Measurements from ENCODE around the gene IFITM2.

Gene IFITM2

DNA sequence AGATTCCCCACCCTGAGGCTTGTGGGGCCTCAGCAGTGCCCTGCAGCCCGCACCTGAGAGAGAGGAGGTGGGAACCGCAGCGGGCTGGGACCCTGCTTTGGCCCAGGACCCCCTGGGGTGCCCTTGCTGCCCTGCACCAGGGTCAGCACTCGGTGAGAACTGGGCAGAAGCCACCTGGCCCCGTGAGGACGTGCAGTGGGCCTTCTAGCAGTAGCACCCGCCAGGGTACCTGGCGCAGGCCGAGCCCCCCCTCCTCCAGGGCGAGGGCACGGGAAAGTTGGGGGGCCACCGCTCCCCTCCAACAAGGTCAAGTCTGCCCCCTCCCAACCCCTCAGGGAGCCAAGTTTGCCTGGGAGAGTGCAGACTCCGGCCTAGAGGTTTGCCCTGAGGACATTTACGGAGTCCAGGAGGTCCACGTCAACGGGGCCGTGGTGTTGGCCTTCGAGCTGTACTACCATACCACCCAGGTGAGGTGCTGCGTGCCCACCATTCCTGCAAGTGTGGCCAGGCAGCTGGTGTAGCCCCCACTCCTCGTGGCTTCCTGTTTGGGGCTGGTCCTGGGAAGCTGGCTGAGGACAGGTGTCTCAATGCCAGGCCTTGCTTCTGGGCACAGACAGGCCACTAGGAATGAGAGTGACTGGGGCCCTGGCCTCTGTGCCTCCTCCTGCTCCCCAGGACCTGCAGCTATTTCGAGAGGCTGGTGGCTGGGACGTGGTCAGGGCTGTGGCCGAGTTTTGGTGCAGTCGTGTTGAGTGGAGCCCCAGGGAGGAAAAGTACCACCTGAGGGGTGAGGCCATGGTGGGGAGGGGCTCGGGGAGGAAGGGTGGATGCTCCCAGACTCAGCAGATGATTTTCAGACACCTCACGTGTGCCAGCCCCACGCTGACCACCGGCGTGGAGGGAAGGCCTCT lies 15.2 kb upstream of the IFITM2 start:
- DNase-seq (ENCODE audit: low spot score), result no peak

DNA sequence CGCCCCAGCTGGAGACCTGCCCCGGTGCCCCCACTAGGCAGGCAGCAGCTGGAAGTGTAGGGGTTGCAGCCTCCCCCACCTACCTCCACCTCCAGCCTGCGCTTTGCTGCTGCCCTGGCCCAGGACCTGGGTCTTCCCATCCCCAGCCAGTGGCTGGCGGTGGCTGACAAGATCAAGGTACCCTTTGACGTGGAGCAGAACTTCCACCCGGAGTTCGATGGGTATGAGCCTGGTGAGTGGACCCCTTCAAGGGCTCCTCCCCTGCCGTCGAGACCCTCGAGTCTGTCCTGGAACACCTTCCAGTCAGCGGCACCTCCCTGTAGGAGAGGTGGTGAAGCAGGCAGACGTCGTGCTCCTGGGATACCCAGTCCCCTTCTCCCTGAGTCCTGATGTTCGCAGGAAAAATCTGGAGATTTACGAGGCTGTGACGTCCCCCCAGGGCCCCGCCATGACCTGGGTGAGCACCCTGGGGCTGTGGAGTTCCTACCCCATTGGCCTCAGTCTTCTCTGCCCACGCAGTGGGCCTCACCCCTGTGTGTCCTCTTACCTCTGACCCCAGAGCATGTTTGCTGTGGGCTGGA lies 14.3 kb upstream of the IFITM2 start:
- DNase-seq (ENCODE audit: low spot score), result no peak

DNA sequence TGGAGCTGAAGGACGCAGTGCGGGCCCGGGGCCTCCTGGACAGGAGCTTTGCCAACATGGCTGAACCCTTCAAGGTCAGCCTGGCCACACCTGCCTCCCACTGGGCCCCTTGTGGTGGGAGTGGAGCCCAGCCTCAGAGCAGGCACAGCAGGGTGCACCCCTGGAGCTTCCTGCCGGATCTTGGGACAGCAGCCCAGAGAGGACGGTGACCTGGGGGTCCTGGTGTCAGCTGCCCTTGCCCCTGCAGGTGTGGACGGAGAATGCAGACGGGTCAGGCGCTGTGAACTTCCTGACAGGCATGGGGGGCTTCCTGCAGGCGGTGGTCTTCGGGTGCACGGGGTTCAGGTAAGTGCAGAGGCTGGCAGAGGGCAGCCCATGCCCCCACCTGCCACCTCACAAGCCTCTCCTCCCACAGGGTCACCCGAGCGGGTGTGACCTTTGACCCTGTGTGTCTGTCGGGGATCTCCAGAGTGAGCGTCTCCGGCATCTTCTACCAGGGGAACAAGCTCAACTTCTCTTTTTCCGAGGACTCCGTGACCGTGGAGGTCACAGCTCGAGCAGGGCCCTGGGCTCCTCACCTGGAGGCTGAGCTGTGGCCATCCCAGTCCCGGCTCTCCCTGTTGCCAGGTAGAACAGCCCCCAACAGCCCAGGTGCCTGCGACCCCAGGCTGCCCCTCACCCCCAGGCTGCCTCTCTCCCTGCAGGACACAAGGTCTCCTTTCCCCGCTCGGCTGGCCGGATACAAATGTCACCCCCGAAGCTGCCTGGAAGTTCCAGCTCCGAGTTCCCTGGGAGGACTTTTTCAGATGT lies 13.6 kb upstream of the IFITM2 start:
- no peak for DNase-seq (ENCODE audit: low spot score)

DNA sequence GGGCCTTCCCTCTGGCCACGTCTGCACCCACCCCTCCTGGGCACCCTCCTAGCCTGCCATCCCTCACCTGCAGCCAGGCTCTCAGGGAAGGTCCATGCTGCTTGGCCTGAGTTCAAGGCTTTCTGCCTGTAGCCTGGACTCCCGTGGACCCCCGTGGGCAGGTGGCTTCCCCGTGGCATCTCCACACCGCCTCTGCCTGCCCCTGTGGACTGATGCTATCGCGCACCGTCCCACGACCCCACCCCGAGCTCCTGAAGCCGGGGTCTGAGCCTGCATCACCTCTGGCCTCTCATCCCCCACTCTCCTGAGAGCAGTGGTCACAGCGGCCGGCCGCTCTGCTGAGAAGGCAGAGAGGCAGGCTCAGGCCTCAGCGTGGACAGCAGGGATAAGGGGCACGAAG lies 12.8 kb upstream of the IFITM2 start:
- DNase-seq (ENCODE audit: low spot score), result no peak

DNA sequence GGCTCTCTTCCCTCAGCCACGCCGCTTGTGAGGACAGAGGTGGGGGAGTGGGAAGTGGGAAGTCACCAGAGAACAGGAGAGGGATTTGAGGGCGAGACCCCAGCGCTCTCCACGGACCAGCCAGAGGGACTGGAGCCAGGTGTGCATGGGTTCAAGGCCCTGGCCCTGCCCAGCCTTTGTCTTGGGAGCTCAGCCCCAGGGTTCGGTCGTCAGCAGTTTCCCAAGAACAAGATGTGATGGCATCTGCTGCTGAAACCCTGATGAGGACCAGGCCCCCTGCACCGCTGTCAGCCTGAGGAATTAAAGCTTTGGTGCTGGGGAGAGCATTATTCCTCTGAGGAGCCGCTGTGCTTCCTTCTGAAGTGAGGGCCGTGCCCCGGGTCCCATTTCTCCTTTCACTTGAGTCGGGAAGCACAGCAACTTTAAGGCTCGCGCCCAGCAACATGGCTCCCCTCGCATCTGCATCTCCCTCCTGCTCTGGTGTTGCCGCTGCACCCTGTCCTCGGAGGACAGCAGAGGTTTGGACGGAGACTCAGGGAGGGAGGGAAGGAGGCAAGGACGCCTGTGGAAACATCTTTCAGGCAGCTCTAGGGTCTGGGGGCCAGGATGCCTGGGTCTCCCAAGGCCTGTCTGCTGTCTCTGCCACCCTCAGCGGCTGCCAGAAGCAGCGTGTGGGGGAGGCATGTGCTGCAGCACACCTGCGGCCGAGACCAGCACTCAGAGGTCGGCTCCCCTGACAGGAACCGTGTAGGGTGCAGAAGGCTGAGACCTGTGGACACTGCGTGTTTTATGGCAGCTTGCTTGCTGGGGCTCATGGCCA lies 12.1 kb upstream of the IFITM2 start:
- no peak for DNase-seq (ENCODE audit: low spot score)

DNA sequence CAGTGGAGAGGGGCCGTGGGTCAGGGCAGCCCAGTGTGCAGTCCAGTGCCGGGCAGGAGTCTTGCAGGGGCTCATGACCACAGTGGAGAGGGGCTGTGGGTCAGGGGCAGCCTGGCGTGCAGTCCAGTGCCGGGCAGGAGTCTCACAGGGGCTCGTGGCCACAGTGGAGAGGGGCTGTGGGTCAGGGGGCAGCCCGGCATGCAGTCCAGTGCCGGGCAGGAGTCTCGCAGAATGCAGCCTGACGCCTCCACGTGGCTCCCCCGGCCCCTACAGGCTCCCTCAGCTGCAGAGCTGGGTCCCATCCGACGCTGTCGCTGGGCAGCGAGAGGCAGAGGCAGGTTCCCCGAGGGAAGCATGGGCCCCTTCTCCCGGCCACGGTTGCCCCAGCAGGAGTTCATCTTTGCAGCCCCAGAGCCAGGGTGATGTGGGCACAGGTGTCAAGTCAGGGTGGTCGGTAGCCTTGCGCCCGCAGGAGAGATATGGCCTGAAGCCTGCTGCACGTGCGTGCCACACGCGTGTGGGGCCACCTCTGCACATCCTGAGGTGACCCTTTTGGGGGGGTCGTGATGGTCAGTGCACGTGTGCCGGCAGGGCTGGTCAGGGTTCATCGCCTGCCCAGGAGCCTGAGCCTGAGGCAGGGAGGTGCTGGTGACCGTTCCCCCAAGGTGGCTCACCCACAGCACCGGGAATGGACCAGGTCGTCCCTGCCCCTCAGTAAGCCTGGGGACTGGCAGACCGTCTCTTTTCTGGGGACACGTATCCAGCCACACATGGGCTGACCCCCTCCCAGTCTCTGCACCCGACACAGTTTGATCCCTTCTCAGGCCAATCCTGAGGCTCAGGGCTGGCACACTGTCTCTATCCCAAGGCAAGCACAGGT lies 11.2 kb upstream of the IFITM2 start:
- no peak for DNase-seq (ENCODE audit: low spot score)

DNA sequence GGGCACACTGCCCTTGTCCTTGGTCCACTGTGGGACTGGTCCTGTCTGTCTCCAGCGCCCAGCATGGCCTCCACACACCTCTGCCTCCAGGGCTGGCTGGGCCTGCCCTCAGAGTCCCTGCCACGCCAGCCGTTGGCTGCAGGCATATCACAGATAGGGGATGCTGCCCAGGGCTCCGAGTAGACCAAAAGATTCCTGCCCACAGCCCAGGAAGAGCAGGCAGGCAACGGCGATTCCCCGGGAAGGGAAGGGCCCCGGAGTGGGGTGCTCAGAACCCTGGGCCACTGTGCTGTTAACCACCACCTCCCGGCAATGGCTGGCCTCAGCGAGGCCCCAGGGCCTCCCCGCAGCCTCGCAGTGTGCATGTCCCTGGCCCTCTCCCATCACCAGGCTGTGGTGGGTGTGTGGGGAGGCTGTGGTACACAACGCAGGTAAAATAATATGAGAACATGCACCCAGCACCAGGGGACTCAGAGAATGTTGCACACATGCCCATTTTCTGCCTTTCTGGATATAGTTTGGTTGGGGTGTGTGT lies 10.5 kb upstream of the IFITM2 start:
- no peak for DNase-seq (ENCODE audit: low spot score)

DNA sequence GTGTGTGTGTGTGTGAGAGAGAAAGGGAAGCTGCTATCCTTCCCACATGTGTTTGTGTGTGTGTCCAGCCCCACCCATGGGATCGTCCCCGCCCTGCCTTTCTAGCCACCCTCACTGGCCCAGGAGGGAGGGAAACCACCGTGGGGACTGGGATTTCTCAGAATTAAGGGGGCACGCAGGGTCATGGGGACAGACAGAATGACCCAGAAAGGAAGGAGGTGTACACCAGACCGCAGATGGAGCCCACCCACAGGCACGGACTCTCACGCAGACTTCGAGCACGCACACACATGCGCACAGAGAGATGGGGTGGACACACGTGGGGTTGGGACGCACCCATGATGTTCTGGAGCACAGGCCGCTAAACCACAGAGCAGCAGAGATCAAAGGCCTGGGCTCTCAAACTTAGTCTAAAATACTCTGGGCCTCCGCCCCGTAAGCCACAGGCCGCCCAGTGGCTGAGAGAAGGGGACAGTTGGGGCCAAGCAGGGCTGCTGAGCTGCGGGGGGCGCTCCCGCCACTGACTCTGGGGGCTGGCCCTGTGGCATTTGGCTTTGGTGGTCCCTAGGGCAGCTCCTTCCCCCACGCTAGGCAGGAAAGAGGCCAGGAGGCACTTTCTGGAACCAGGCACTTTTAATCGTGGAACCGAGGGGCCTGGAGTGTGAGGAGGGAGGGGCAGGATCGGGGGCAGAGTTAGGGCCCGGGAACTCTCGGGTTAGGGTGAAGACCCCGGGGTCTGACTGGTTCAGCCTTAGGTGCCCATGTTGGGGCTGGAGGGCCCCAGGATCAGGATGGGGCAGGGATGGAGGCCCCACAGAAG lies 9.8 kb upstream of the IFITM2 start:
- DNase-seq (ENCODE audit: low spot score), result no peak

DNA sequence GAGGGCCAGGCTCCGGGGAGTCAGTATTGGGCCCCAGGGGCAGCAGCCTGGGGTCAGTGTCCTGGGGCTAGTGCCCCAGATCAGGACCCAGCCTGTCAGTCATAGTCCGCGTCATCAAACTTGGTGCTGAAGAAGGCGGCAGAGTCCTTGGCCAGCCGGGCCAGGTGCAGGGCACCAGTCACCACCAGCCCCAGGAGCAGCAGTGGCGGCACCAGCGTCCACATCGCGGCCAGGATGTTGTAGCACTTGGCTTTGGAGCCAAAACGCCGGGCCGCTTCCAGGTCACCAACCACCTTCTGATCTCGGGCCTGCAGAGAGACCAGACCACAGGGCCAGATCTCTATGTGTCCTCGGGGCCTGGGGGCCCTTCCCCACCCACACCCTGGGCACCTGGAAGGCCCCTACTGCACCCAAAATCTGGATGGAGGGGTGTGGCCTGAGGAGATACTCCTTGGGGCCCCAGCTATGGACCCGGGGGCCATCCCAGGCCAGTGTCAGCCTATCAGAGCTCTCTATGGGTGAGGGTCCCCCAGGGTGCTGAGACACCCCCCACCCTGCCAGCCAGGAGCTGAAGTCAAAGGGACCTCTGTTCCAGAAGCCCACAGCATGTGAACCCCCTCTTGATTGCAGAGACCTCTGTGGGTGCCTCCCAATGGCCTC lies 9.1 kb upstream of the IFITM2 start:
- DNase-seq (ENCODE audit: low spot score), result no peak

DNA sequence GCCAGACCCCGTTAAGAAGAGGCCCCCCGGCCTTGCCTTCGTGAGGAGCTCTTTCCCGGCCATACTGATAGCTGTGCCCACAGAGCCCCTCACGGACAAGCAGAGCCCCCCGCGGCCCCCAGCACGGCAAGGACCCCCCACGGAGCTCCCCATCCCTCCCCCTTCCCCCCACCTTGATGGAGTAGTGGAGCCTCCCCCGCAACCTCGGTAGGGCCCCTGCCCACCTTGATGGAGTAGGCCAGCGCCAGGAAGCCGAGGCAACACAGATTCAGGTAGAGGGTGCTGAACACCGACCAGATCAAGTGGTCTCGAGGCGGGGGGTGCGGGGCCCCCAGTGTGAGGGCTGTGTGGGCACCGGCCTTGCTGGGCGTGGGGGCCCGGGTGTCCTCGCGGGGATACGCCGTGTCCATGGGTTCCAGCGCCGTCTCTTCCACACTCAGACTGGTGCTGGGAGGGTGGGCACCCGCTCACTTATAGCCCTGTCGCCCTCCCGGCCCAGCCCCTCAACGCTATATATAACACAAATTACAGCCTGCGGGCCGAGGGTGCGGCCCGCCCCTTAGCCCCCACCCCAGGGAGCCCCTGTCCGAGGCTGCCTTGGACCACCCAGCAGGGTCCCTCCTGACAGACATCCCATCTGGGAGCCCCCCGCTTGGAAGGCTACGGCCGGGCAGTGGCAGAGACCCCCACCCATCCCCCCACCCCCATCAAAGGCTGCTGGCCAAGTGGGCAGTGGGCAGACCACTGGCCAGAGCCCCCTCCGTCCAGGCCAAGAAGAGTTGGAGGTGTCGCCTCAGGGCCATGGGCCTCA lies 8.3 kb upstream of the IFITM2 start, which contains the start of gene IFITM5:
IFITM5 (minus strand) TSS at position 446 of the 811 bp plus-strand sequence; CDS start at position 410, 36 bp downstream.
- DNase-seq (ENCODE audit: low spot score), result no peak

DNA sequence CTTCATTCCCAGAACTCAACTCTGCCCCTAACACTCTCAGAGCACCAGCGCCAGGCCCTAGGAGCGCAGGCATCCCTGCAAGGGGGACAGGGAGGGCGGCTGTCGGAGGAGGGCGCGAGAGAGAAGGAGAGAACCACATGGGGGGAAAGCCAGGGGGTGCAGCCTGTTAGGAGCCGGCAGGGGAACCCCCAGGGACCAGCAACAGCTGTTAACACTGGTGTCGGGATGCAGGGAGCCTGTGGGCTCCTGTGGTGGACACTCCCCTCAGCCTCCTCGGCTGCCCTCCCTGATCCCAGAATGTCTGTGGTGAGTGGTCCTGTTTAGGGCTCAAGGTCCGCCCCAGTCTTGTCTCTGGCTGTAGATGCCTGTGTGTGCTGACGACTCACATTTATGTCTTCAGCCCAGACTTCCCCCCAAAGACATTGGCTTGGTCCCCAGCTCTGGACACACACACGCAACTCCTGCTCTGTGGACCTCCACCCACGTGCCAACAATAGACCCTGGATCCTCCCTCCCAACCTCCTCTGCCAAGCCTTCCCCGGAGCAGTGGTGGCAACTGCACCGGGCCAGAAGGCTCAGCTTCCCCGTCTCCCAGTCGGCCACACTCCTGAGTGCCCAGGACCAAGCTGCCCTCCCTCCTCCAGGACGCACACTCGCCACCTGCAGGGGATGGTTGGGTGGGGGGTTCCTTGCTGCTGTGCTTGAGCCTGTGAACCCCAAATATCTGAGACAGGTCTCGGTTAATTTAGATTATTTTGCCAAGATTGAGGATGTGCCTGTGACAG lies 7.5 kb upstream of the IFITM2 start:
- DNase-seq (ENCODE audit: low spot score), result no peak

DNA sequence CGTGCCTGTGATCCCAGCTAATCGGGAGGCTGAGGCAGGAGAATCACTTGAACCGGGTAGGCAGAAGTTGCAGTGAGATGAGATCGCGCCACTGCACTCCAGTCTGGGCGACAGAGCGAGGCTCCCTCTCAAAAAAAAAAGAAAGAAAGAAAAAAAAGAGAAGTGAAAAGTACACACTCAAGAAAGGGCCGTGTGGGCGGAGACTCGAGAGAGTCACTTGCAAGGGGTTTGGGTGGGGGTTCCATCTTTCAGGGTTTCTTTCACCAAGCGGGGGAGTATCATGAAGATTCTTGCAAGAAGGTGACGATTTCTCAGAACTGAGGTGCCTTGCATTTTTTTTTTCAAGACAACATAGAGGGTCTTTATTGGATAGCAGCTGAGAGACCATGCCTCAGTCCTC lies 4.3 kb upstream of the IFITM2 start:
- no peak for DNase-seq (ENCODE audit: low spot score)

DNA sequence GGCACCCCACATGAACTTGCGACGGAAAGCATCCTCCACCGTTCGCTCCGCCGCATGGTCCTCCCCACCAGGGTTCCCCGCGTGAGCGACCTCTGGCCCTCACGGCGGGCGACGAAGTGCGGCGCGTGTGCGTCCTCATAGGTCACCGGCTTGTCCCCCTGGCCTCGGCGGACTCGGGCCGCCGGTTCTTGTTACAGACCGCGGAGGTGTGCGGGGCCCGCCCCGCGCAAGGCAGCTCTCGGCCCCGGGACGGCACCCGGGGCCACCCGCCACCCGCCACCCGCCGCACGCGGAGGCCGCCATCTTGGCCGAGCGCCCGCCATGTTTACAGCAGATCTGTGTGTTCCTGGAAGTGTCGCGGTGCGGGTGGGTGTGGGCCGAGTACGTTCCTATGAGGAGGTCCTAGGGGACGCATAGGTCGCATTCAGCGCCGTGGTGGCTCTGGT lies 3.5 kb upstream of the IFITM2 start:
- no peak for DNase-seq (ENCODE audit: low spot score)

DNA sequence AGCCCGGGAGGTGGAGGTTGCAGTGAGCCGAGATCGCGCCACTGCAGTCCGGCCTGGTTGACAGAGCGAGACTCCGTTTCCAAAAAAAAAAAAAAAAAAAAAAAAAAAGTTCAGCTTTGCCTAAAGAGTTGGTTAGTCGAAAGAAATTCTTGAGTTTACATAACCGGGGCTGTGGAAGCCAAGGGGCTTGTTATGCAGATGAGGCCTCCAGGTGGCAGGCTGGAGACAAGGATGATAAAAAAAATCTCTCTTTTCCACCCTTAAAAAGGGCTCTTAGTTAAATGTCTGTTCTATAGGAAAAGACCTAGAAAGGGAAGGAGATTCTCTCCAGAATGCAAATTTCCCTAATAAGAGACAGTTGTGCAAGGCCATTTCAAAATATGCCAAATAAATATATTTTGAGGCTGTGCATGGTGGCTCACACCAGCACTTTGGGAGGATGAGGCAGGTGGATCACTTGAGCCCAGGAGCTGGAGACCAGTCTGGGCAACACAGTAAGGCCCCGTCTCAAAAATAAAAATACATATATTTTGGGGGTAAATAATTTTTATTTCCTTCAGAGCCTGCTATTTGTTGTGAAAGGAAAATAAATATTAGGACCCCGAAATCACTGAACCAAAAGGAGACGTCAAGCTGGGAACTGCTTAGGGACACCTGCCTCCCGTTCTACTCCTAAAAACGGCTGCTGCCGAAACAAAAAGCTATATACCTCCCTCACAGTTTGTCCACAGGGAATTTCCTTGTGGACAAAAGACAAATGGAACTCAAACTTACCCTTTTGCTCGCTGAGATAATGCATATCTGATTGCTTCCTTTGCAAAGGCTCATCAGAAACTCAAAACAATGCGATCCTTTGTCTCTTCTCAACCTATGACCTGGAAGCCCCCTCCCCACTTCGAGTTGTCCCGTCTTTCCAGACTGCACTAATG lies 2.4 kb upstream of the IFITM2 start:
- DNase-seq (ENCODE audit: low spot score), result no peak

DNA sequence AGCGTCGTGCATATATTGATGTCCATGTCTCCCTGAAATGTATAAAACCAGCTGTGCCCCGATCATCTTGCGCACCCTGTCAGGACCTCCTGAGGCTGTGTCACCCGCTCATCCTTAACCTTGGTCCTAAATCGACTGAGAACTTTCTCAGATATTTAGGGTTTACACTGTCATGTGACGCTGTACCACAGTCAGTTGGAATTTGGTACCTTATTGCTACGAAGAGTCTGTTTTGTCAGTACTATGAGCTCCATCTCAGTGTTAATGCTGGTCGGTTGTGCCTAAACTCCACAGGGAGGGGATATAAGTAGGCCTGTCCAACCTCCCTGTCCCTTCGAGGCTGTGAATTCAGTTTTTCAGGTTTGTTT lies 1.8 kb upstream of the IFITM2 start:
- DNase-seq (ENCODE audit: low spot score), result no peak

Measured in SK-N-DZ (cell line).